Immature natural killer cell (primary cell): ENCODE results near the gene RDX. TPM values are rescaled to one million over a fixed set of nuclear protein-coding genes. Genes with fewer than 3 reads are reported as not detected.

ENCODE experiments used
- DNase-seq, 3 donors: peaks; one replicate each; pipeline ENCODE4 v3.0.0; 2022; ENCODE audit warnings: mixed read lengths in 1 of 3
- H3K27ac Mint-ChIP-seq, 6 donors: one replicate each; pipeline ENCODE4 v1.8.0; 2020; ENCODE audit warnings: mixed read lengths in 6 of 6, mild to moderate bottlenecking in 5 of 6, inconsistent platforms in 4 of 6, moderate library complexity in 3 of 6
- H3K27me3 Mint-ChIP-seq, 3 donors: one replicate each; pipeline ENCODE4 v1.8.0; 2020 to 2021; ENCODE audit warnings: low read depth in 3 of 3, mild to moderate bottlenecking in 3 of 3, mixed read lengths in 3 of 3, moderate library complexity in 3 of 3, inconsistent platforms in 1 of 3
- H3K36me3 Mint-ChIP-seq, 3 donors: one replicate each; pipeline ENCODE4 v1.8.0; 2020; ENCODE audit warnings: mixed read lengths in 3 of 3, inconsistent platforms in 2 of 3, mild to moderate bottlenecking in 2 of 3
- H3K4me1 Mint-ChIP-seq, 2 donors: one replicate each; pipeline ENCODE4 v1.8.0; 2020; ENCODE audit warnings: inconsistent platforms in 2 of 2, mild to moderate bottlenecking in 2 of 2, mixed read lengths in 2 of 2, moderate library complexity in 1 of 2
- H3K4me3 Mint-ChIP-seq, 5 donors: one replicate each; pipeline ENCODE4 v1.8.0; 2020; ENCODE audit warnings: mild to moderate bottlenecking in 5 of 5, mixed read lengths in 5 of 5, inconsistent platforms in 3 of 5, moderate library complexity in 3 of 5
- H3K9me3 Mint-ChIP-seq, 6 donors: one replicate each; pipeline ENCODE4 v1.8.0; 2020; ENCODE audit warnings: mild to moderate bottlenecking in 6 of 6, mixed read lengths in 6 of 6, inconsistent platforms in 4 of 6, moderate library complexity in 3 of 6
- polyA plus RNA-seq, 3 donors: library from polyadenylated mRNA; unstranded; fragments of 300-500 nt; fragmentation: Illumina TruSeq; gene quantifications; one replicate each; pipeline ENCODE4 v1.2.3, GENCODE V29; 2021

Gene RDX
- polyA plus RNA-seq, 3 donors from 2014 or later: 13.0 to 28.5 (median 21.9) TPM

DNA sequence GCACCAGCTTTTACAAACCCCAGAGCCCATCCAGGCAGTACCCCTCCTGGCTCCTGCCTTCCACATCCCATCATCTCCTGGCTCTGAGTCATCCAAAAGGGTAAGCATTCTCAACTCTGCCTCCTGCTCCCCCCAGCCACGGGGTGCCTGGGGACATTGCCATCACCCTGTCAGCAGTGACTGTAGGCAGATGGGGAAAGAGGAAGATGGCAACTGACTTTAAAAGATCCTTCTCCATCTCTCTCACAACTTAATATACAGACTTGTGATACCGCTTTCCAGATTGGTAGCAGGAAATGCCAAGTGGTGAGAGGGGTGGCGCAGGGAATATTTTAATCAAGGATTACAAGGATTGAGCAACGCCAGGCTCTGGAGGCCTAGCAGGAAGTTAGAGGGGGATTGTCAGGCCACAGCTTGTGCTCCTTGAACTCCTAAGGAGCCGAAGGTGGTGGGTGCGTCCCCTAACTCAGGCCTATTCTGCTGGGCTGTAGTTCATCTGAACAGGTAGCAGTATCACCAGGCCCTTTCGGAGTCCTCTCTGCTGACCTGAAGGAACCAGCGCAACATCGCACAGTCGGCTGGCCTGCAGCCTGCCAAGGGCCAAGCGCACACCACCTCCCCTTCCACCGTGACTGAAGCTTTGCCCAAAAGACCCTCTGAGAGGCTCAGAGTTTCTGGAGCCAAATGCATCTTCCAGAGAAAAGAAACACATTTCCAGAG, 119.9 kb downstream of the RDX start:
- H3K36me3 Mint-ChIP-seq: no peaks in the 10 kb centered on the region
- no peaks in the 10 kb centered on the region for H3K9me3 Mint-ChIP-seq
- H3K27ac Mint-ChIP-seq: no peak overlapping the region
- peaks cover 6 to 9% of the 10 kb centered on the region in 2 donors for H3K4me1 Mint-ChIP-seq
- H3K27me3 Mint-ChIP-seq: peaks cover 0 to 2% (median 0%) of the 10 kb centered on the region in 3 donors
- H3K4me3 Mint-ChIP-seq: no peak overlapping the region
- no peak for DNase-seq

DNA sequence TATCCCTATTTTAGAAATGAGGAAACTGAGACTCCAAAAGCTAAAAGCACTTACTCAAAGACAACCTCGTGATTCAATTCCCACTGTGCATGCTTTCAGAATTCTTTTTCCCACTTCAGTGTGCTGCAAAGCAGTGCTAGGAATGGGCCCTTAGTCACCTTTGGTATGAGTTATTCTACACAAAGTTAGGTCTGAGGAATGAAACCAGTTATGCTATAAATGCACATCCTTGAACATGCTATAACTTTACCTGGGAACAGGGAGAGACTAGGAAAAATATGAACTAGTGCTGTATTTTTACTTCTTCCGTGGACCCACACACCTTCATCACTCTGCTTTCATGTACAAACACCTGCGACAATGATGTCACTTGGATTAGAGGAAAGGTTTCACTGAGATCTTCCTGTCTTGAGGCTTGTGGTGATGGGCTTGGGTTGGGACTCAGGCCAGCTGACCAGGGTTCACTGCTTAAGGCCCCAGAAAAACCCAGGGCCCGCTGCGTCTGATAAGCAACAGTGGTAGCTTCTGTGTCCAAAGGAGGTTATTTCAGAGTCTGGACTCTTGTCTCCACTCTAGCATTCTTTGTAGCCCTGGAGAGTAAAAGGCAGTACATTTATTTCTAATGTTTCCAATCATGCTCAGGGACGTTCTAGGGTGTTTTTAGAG, 121.6 kb downstream of the RDX start:
- peaks cover 6 to 9% of the 10 kb centered on the region in 2 donors for H3K4me1 Mint-ChIP-seq
- no peak overlapping the region for H3K27ac Mint-ChIP-seq
- H3K9me3 Mint-ChIP-seq: no peaks in the 10 kb centered on the region
- H3K4me3 Mint-ChIP-seq: no peak overlapping the region
- peaks cover 0 to 2% (median 0%) of the 10 kb centered on the region in 3 donors for H3K27me3 Mint-ChIP-seq
- DNase-seq: no peak
- H3K36me3 Mint-ChIP-seq: no peaks in the 10 kb centered on the region

DNA sequence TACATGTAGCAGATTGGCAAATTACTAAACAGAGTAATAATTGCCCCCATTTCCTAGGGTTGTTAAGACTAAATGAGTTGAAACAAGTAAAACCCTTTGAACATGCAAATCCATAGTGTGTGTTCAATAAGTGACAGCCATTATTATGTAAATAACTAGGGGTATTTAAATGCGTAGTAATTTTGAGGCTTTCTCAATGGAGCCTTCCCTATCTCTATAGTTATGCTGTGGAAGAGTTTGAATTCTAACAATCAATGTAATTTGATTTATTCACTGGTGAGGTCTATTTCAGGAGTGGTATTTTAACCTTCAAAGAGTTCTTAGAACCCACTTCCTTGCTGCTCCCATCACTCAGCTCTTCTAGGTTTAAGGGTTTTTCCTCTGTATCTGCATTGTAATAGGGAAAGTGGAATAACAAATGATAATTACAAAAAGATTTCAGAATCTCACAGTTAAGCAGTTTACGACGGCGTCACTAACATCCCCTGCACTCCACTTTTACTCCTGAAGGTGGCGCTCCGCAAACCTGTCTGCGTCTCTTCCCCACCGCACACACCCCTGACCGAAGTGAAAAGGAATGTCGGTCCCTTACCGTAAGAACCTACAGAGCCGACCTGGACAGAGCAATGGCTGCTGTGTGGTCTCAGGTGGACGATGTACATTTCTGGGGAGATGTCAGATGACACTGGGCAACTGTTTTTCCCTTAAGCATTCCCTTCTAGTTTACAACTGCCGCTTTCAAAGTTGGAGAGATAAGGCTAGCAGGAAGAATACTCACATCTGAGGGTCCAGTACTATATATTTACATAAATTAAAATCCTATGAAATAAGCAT, 122.4 kb downstream of the RDX start:
- H3K27me3 Mint-ChIP-seq: peaks cover 0 to 2% (median 0%) of the 10 kb centered on the region in 3 donors
- H3K4me3 Mint-ChIP-seq: peak overlapping the region in 4 of 5 donors; percentile 7 to 73 (median 46)
- H3K36me3 Mint-ChIP-seq: no peaks in the 10 kb centered on the region
- no peaks in the 10 kb centered on the region for H3K9me3 Mint-ChIP-seq
- H3K4me1 Mint-ChIP-seq: peaks cover 6 to 9% of the 10 kb centered on the region in 2 donors
- H3K27ac Mint-ChIP-seq: no peak overlapping the region
- peak; percentile 25 to 36 (median 27) for DNase-seq

DNA sequence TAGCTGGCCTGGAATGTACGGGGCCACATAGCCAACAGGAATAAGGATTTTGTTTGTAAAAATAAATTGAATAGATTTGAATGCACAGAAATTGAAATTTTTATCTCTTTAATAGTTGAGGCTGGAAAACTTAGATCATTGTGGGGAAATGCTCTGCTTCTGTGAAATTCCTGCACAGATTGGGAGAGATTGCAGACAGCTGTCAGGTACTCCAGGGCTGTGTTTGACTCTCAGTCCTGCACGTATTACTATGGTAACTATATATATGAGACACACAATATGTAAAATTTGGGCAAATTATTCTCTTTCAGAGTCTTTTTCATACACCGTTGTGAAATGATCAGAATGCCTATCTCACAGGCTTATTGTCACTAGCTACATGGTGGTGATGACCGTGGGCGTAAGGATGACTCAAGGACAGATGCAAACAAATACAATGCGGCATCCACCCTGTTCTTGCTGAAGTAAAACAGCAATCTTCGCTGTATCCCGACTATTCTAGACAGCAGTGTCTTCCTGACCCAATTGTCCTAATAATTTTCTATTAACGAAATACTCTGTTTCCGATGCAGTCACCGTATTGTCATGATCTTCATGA, 123.8 kb downstream of the RDX start:
- Mint-ChIP-seq H3K4me1 (peaks cover 6 to 9% of the 10 kb centered on the region in 2 donors), H3K9me3 (no peaks in the 10 kb centered on the region), H3K4me3 (no peak overlapping the region), H3K27me3 (peaks cover 0 to 2% (median 0%) of the 10 kb centered on the region in 3 donors), H3K27ac (no peak overlapping the region), H3K36me3 (no peaks in the 10 kb centered on the region)
- DNase-seq: no peak

DNA sequence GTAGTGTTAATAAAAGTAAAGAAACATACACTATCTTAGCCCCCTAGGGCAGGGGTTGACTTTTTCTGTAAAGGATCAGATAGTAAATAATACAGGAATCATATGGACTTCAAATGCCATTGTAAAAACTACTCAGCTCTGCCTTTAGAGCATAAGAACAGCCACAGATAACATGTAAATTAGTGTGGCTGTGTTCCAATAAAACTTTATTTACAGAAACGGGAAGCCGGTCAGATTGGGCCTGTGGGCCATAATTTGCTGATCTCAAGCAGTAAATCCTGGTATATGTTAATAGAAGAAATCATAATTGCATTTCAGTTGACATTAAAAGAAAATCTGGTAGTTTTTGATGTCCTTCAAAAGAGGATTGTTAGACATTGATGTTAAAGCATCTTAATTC, 126.7 kb downstream of the RDX start:
- Mint-ChIP-seq H3K36me3 (no peaks in the 10 kb centered on the region), H3K4me3 (no peak overlapping the region), H3K4me1 (peaks cover 6 to 9% of the 10 kb centered on the region in 2 donors), H3K27me3 (peaks cover 0 to 5% (median 0%) of the 10 kb centered on the region in 3 donors), H3K9me3 (no peaks in the 10 kb centered on the region), H3K27ac (no peak overlapping the region)
- DNase-seq: no peak

DNA sequence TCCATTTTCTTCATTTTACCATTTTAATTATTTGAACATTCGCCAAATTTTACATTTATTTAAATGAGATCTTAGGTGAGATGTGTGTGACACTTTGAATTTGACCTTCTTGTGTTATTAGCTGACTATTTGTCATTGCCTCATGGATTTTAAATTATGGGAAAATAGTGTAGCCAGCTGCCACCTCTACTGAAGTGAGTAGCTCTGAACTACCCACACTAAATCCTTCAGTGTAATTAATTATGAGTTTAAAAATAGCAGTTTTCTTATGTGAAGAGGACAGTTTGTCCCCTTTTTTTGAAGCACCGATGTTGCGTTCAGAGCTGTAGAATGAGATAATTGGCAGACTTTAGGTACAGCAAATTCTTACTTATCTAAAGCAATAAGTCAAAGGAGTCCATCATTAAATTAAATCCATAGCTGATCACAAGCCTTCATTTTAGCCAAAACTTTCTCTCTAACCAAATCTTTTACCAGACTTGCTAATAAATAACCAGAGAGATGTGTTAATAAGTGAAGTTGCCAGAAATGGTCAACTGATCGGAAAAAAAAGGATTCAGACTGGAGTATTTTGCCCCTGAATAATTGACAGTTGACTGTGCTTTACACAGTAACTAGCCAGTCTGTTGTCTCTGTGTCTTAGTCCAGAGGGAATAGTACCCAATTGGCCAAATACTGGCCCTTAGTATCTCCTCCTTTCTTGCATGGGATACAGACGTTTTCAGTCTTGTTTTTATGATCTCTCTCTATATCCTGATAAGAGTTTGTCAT, 128.2 kb downstream of the RDX start:
- DNase-seq: no peak
- H3K9me3 Mint-ChIP-seq: no peaks in the 10 kb centered on the region
- no peak overlapping the region for H3K27ac Mint-ChIP-seq
- no peaks in the 10 kb centered on the region for H3K36me3 Mint-ChIP-seq
- H3K4me1 Mint-ChIP-seq: no peaks in the 10 kb centered on the region
- H3K4me3 Mint-ChIP-seq: no peak overlapping the region
- H3K27me3 Mint-ChIP-seq: peaks cover 0 to 5% (median 0%) of the 10 kb centered on the region in 3 donors

DNA sequence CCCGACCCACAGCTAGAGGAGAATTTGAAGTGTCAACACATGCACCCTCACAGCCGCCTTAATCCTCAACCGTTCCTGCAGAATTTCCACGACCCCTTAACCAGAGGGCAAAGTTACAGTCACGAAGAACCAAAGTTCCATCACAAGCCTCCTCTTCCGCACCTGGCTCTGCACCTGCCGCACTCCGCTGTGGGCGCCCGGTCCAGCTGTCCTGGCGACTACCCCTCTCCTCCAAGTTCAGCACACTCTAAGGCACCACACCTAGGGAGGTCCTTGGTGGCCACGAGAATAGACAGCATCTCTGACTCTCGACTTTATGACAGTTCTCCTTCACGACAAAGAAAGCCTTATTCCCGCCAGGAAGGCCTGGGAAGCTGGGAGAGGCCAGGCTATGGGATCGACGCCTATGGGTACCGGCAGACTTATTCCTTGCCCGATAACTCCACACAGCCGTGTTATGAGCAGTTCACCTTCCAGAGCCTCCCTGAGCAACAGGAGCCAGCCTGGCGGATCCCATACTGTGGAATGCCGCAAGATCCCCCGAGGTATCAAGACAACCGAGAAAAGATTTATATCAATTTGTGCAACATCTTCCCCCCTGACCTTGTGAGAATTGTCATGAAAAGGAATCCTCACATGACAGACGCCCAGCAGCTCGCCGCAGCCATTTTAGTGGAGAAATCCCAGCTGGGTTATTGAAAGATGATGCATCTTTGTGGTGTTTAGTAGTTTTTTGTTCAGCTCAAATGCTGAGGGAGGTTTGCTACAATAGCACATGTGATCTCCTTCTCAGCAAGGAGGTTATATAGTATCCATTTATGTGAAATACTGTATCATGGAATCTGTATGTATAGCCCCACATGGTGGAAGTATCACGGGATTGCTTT, 131.1 kb downstream of the RDX start:
- Mint-ChIP-seq H3K36me3 (no peaks in the 10 kb centered on the region), H3K9me3 (no peaks in the 10 kb centered on the region), H3K27ac (no peak overlapping the region), H3K4me1 (no peaks in the 10 kb centered on the region), H3K4me3 (no peak overlapping the region), H3K27me3 (peaks cover 0 to 5% (median 0%) of the 10 kb centered on the region in 3 donors)
- DNase-seq: no peak

DNA sequence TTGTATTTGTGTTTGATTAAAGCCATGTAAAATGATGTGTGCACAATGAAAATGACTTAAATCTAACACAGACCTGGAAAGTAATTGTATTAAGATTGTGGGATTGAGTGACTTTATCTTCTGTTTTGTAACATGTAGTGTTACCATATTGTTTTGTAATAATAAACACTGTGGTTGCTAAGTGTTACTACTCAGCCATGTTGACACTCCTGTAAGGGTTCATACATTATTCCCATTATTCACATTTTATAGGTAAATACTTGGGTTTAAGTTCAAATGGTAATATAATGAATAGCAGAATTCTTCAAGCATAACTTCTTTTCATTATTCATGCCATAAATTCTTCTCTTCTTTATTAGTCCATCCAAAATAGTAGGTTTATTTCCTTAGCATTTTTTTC, 134.2 kb downstream of the RDX start:
- no peak for DNase-seq
- Mint-ChIP-seq H3K4me1 (no peaks in the 10 kb centered on the region), H3K27ac (no peak overlapping the region), H3K4me3 (no peak overlapping the region), H3K36me3 (no peaks in the 10 kb centered on the region), H3K27me3 (peaks cover 0 to 5% (median 2%) of the 10 kb centered on the region in 3 donors), H3K9me3 (no peaks in the 10 kb centered on the region)

DNA sequence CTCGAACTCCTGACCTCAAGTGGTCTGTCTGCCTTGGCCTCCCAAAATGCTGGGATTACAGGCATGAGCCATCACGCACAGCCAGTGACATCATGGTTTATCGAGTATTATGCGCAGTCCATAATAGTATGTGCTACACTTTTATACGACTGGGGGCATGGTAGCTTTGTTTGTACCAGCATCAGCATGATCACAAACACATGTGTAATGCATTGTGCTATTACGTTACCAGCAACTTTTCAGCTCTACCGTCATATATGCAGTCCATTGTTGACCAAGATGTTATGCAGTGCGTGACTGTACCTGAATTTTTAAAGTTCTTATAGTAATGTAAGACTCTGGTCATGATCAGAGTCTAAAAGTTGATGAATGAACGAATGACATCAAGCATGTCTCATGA, 135.4 kb downstream of the RDX start:
- Mint-ChIP-seq H3K27ac (no peak overlapping the region), H3K36me3 (no peaks in the 10 kb centered on the region), H3K4me3 (no peak overlapping the region), H3K27me3 (peaks cover 0 to 5% (median 2%) of the 10 kb centered on the region in 3 donors), H3K4me1 (no peaks in the 10 kb centered on the region), H3K9me3 (no peaks in the 10 kb centered on the region)
- no peak for DNase-seq

DNA sequence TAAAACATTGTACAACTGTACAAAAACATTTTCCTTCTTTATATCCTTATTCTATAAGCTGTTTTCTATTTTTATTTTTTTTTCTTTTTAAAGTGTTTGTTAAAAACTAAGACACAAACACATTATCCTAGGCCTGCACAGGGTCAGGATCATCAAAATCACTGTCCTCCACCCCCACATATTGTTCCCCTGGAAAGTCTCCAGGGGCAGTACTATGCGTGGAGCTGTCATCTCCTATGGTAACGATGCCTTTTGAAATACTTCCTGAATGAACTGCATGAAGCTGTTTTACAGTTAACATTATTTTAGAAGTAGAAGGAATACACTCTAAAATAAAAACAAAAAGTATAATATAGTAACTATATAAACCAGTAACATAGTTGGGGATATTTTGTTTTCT, 136.0 kb downstream of the RDX start:
- Mint-ChIP-seq H3K4me3 (no peak overlapping the region), H3K9me3 (no peaks in the 10 kb centered on the region), H3K4me1 (no peaks in the 10 kb centered on the region), H3K36me3 (no peaks in the 10 kb centered on the region), H3K27me3 (peaks cover 0 to 5% (median 2%) of the 10 kb centered on the region in 3 donors), H3K27ac (no peak overlapping the region)
- no peak for DNase-seq

DNA sequence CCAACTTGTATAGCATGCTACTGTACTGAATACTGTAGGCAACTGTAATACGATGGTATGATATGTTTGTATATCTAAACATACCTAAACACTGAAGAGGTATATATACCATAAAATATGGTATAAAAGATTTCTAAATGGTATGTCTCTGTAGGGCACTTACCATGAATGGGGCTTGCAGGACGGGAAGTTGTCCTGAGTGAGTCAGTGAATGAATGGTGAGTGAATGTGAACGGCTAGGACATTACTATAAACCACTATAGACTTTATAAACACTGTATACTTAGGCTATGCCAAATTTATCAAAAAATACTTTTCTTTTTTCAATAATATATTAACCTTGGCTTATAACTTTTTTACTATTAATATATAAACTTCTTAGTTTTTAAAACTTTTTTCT, 136.4 kb downstream of the RDX start:
- Mint-ChIP-seq H3K36me3 (no peaks in the 10 kb centered on the region), H3K27me3 (peaks cover 0 to 2% (median 1%) of the 10 kb centered on the region in 3 donors), H3K27ac (no peak overlapping the region), H3K4me1 (no peaks in the 10 kb centered on the region), H3K9me3 (no peaks in the 10 kb centered on the region), H3K4me3 (no peak overlapping the region)
- no peak for DNase-seq

DNA sequence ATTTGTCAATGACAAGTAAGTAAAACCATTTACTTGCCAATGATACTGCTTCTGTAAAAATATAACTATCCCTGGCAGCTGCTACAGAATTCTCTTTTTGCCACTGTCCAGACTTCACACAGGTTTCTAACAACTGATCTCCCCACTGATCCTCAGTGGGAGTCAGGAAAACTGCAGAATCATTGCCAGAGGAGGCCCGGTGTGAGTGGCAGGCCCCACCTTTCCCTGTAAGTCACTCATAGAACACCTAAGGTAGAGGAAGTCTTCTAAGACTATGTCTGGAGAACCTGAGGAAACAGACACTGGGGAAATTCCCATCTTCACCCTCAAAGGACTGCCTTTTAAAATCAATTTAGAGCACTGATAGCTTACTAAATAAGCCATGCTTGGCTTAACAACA, 136.9 kb downstream of the RDX start:
- H3K4me1 Mint-ChIP-seq: no peaks in the 10 kb centered on the region
- no peak overlapping the region for H3K4me3 Mint-ChIP-seq
- H3K36me3 Mint-ChIP-seq: no peaks in the 10 kb centered on the region
- DNase-seq: no peak
- H3K27ac Mint-ChIP-seq: no peak overlapping the region
- H3K9me3 Mint-ChIP-seq: no peaks in the 10 kb centered on the region
- H3K27me3 Mint-ChIP-seq: peaks cover 0 to 2% (median 0%) of the 10 kb centered on the region in 3 donors
